Neural progenitor cell (in vitro differentiated cells): ENCODE measurements around the gene GNAZ.

ENCODE experiments used
- CTCF ChIP-seq: fragments of 200-600 bp; sonication (generic); IDR thresholded peaks from 2 replicates; pipeline ENCODE4 v1.5.1; 2017; ENCODE audit warnings: antibody characterized with exemption, mild to moderate bottlenecking
- EZH2 ChIP-seq: fragments of 200-600 bp; sonication (generic); IDR thresholded peaks from 2 replicates; pipeline ENCODE4 v1.6.1; 2017; ENCODE audit warnings: antibody characterized with exemption, mild to moderate bottlenecking, moderate library complexity
- EZH2phosphoT487 ChIP-seq: fragments of 200-600 bp; sonication (generic); IDR thresholded peaks from 2 replicates; pipeline ENCODE4 v1.6.1; 2017; ENCODE audit warnings: antibody characterized with exemption

DNA sequence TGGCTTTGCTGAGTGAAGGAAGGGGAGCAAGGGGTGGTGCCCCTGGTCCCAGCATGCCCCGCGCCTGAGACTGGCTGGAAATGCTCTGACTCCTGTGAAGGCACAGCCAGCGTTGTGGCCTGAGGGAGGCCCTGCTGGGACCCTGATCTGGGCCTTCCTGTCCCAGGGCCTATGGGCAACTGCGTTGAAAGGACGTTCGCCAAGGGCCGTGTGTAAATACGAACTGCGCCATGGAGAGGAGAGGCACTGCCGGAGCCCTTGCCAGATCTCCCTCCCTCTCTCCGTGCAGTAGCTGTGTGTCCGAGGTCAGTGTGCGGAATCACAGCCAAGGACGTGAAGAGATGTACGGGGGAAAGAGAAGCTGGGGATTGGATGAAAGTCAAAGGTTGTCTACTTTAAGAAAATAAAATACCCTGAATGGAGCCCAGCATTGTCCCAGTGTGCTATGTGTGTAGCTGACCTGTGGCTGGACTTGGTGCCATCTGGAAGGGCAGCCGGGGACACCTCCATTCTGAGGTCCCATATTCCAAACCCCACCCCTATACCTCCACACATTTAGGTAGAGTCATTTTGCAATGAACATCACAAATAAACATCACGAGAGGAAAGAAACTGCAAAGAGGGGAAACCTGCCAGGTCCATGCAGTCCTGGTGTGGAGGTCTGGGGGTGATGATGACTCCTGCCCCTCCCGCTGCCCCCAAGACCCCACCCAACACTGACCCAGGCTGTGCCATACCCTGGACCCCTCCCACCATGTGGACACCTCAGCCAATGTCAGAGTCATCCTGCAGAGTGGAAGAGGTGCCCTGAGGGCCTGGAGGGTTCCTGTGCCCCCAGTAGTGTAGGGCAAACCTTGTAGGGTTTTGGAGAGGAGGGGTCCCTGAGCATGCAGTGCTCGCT lies 54.5 kb downstream of the GNAZ start:
- TF ChIP-seq EZH2phosphoT487 = no peak
- no peak for TF ChIP-seq CTCF
- no peak for TF ChIP-seq EZH2
